HG03521 (cell line): ENCODE data around the gene MYOF.

Experiments used
- ATAC-seq: cut with Tn5 transposase; IDR thresholded peaks from one replicate; pipeline ENCODE4 v1.9.1; 2021; ENCODE audit warnings: mild to moderate bottlenecking, moderate library complexity; ENCODE audit not compliant: unreplicated experiment

The MYOF gene

DNA sequence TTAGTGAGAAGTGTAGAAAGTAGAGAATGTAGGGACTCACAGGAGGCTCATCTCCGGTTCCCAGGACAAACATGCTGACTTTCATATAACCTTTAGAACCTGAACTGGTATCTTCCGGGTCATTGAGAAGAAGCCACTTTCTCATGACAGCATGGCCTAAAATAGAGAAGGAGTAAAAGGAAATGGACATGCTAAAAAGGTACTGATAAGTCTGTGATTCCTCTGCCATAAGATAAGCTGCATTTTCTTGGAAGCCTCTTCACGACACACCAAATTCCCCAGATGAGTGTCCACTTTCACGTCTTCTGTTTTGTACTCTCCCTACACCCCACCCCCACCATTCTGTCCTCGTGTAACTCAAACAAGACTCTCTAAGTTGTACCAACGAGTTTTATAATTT is 79.9 kb downstream of the MYOF start:
- ATAC-seq = no peak

DNA sequence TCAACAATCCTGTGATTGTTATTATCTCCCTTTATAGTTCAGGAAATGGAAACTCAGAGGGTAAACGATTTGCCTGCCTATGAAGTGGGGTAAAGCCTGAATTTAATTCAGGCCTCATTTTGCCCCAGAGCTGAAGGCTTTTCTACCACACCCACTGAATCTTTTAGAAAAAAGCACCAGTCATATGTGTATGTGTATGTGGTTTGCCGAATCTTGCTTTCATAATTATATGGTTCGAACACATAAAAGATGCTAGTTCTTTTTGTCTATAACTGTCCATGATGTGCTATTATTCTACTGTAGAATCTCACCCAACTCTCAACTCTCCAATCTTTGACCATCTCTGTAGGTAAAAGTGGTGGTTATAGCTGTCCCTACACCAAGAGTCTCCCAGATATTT is 83.6 kb downstream of the MYOF start:
- ATAC-seq = no peak

DNA sequence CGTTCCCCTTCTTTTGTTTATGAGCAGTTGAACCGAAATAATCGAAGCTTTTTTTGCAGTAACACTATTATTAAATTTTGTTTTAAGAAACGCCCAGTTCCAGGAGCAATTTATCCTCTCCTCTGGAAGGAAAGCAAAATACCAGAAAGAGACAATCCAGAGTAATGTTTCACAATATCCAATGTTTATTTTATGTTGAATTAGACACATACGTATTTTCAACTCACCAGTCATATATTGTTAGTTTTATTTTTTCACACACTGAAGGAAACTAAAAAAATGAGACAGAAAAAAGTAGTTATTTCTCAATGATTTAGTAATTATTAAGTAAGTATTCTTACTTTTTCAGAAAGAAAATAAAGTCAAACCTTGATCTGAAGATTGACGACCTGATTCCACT is 85.1 kb downstream of the MYOF start:
- no peak for ATAC-seq

DNA sequence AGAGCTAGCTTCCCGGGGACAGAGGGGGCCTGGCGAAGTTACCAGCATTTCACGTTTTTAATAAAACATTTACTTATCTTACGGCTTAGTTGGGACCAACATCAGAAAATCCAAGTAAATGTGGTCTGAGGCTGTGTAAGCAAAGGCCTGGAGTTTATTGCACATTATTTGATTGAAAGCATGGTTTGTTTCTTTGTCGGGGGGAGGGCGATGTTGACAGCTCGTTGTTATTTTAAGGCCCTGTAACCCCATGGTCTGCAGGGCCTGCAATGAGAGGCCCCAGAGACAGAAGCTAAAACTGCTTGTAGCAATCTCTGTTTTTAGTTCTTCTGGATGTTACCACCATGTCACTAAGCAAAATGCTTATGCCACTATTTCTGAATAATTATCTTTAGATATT is 88.9 kb downstream of the MYOF start:
- no peak for ATAC-seq

GRCh38 chr10:93392121-93392520 is 90.0 kb downstream of the MYOF start:
- ATAC-seq = no peak

GRCh38 chr10:93390306-93391090 is 91.6 kb downstream of the MYOF start:
- ATAC-seq = no peak

DNA sequence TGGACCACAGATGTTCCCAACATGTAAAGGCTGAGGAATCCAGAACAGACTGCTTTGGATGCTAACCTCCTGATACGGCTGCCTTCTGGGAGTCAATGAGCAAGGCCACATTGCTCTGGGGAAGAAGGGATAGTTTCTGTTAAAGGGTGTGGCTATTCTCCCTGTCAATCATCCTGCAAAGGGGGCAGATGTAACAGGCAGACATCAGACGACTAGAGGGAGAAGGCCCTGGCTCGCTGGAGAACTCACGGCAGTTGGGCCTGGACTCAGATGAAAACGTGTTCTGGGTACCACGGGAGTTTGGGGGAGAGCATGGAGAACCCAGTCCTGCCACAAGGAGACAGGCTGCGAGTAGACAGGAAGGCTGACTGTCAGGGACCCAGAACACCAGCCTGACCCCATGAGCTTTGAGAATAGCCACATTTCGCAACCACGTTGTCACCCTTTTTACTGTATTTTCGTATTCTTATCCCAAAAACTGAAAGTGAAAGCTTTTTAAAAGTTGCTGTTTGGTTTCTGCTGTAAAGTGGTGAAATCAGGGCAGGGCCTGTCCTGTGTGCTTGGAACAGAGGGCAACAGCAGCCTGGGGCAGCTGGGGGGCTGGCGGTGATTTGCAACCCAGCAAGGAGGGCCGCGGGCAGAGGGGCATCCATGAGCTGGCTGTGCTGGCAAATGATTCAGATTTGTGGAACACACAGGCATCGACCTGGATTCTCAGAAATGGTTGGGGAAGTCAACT is 95.3 kb downstream of the MYOF start:
- no peak for ATAC-seq

- ATAC-seq = no peak
Measured at GRCh38 chr10:93385345-93385744, 96.8 kb downstream of the MYOF start.

DNA sequence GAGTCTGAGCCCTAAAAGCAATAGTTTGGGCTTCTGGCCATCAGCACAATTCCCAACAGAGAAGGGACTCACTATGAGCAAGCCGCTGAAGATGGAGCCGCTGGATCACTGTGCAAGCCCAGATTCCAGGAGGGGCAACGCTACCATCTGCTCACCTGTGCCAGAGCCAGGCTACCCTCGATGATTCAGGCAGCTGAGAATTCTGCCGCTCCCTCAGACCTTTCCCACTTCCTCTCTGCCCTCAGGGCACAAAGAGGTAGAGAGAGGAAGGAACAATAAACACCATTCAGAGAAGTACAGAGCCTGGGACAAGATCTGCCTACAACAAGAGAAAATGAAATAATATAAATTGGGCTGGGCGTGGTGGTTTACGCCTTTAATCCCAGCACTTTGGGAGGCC is 98.1 kb downstream of the MYOF start:
- no peak for ATAC-seq

- no peak for ATAC-seq
Measured at GRCh38 chr10:93383562-93383981, 98.6 kb downstream of the MYOF start.

DNA sequence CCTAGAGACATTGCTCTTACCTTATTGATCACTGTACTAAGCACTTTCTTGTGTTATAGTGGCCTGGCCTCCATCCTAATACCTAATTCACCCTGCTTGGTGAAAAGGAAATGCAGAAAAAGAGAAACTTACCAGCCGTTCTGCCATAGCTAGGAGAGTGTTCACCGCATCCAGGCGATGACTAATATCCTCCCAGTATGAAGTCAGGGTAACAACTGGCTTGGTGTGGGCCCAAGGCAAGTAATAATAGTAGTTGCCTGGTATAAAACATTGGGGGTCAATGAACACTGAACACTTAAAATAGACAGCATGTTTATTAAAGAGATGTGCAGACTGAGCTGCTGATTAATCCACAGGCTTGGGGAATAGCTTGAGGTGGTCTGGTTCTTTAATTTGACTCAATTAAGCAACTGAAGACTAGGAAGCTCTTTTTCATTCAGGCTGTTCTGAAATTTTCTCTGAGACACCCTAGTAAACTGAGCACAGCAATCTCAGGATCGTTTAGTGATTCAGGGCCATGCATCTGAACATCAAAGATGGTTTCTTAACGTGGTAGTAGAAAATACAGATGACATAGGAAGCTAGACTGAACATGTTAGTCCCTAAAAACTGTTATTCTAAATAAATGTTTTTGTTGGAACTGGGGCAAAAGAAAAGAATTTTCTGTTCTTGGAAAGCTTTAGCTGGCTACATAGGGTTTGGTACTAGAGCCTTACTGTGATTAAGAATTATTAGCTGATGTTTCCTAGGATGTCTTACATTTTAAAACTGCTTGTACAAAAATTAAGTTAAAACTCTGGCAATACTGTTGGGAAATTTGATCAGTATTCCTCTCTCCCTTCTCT is 102.2 kb downstream of the MYOF start:
- no peak for ATAC-seq

DNA sequence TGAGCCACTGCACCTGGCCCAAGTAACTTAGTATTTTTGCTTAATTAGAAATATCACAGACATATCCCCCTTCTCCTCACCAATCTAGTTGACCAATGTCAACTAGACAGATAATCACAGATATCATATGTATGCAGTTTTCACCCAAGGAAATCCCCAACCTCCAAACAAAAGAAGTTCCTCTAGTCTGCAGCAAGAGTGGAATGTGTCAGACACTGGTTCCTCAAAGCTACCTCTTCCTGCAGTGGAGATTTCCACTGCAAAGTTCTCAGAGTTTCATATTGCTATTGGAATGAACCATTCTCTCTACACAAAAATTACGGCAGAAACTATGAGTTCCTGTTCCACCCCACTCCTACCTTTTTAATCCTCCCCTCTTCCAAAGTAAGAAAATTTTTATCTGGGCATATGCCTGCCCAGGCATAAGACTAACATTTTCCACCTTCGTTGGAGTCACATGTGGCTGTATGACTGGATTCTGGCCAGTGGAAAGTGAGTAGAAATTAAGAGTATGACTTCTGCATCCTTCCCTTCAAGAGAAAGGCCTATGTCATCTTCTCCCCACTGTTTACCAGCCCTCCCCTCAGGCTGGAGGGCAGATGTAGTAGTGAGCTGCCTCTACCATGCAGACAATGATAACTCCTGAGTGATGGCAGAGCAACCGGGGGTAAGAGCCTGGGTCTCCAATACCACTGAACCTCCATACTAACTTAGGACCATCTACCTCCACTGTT is 103.0 kb downstream of the MYOF start:
- ATAC-seq = no peak

GRCh38 chr10:93378039-93378438 is 104.1 kb downstream of the MYOF start:
- ATAC-seq = no peak

- ATAC-seq = peak; percentile 64
Measured at GRCh38 chr10:93376372-93377293, 105.5 kb downstream of the MYOF start.

GRCh38 chr10:93370961-93371360 is 111.2 kb downstream of the MYOF start:
- ATAC-seq = no peak

DNA sequence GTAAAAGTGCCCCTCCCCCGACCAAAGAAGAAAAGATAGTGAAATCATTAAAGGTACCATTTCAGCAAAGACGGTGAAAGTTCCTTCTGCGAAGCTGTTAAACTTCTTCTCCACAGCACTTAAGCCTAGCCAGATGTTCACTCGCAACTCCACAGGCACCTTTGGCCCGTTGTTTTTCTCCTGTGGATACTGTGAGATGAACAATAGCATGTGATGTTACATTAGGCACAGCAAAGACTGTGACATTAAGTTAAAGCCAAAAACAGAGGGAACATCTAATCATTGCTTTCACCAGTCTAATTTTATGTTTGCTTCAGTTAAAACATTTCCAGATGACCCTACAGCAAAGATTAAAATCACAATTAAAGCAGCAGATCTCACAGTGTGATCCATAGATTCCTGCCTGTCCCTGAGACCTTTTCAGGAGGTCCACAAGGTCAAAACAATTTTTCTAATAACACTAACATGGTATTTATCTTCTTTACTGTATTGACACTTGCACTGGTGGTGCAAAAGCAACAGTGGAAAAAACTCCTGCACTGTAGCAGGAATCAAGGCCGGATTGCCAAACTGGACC is 112.5 kb downstream of the MYOF start:
- ATAC-seq = no peak

GRCh38 chr10:93368210-93368609 is 113.9 kb downstream of the MYOF start:
- no peak for ATAC-seq

DNA sequence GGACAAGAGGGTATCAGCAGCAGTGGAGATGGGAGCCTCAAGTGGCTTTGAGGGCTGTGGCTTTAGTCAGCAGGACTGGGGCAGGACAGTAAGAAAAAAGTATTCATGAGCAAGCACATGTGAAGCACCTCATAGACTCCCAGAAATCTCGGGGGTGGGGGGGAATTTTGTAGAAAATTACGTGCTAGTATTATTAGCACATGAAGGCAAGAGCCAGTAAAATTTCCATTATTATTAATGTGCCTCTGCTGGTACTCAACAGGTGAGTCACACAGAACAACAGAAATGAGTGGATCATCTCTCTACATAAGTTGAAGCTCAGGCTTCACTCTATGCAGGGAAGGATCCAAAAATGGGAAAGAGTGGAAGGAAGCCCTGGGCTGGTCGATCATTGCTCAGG is 114.5 kb downstream of the MYOF start:
- ATAC-seq = no peak

GRCh38 chr10:93364966-93365365 is 117.2 kb downstream of the MYOF start:
- no peak for ATAC-seq
